Astrocyte (in vitro differentiated cells and primary cell): ENCODE measurements around the gene GPBP1. TPM values are rescaled to one million over a fixed set of nuclear protein-coding genes. Genes with fewer than 3 reads are reported as not detected.
A peak's percentile ranks its signal among the peaks of the same experiment; 100 is the strongest.
"Not testable (repeated sequence)": the region's sequence is repeated elsewhere in the genome, so short reads cannot be mapped to it uniquely, and the experiment has no call there.

ENCODE experiments used
- DNase-seq: peaks from one replicate; pipeline ENCODE4 v3.0.0-alpha.2; 2010; ENCODE audit warnings: low read depth
- FAIRE-seq: peaks from 2 replicates; lab custom pipeline; 2011; peaks lifted over from hg19 to GRCh38; lab: Jason Lieb, UNC
- H2AFZ ChIP-seq: 2 replicates; pipeline ENCODE4 v1.6.0; 2012; ENCODE audit warnings: low read depth, low read length, inconsistent platforms
- H3K27ac ChIP-seq: 2 replicates; pipeline ENCODE4 v1.5.1; 2011; ENCODE audit warnings: low read depth, low read length, inconsistent platforms
- H3K27me3 ChIP-seq: 2 replicates; pipeline ENCODE4 v1.6.0; 2011; ENCODE audit warnings: low read length, inconsistent platforms; ENCODE audit not compliant: insufficient read depth
- H3K36me3 ChIP-seq: 2 replicates; pipeline ENCODE4 v1.5.1; 2011; ENCODE audit warnings: low read length, inconsistent platforms; ENCODE audit not compliant: insufficient read depth
- H3K4me1 ChIP-seq: 2 replicates; pipeline ENCODE4 v1.5.1; 2011; ENCODE audit warnings: low read length, inconsistent platforms; ENCODE audit not compliant: insufficient read depth
- H3K4me2 ChIP-seq: 2 replicates; pipeline ENCODE4 v1.6.0; 2012; ENCODE audit warnings: low read length, inconsistent platforms
- H3K4me3 ChIP-seq: 2 replicates; pipeline ENCODE4 v1.5.1; 2011; ENCODE audit warnings: low read depth, mild to moderate bottlenecking, low read length, inconsistent platforms; ENCODE audit not compliant: insufficient read depth
- H3K79me2 ChIP-seq: 2 replicates; pipeline ENCODE4 v1.6.0; 2012; ENCODE audit warnings: mild to moderate bottlenecking, low read length, inconsistent platforms; ENCODE audit not compliant: insufficient read depth
- H3K9ac ChIP-seq: 2 replicates; pipeline ENCODE4 v1.6.0; 2012; ENCODE audit warnings: mild to moderate bottlenecking, low read length, inconsistent platforms
- H3K9me3 ChIP-seq: 2 replicates; pipeline ENCODE4 v1.5.1; 2012; ENCODE audit warnings: low read depth, mild to moderate bottlenecking, low read length, inconsistent platforms; ENCODE audit not compliant: insufficient read depth
- H4K20me1 ChIP-seq: 2 replicates; pipeline ENCODE4 v1.6.0; 2012; ENCODE audit warnings: low read length, inconsistent platforms; ENCODE audit not compliant: insufficient read depth
- H3K27ac Mint-ChIP-seq: one replicate; pipeline ENCODE4 v1.8.0; 2021; ENCODE audit warnings: mild to moderate bottlenecking, mixed read lengths; ENCODE audit not compliant: unreplicated experiment
- H3K27me3 Mint-ChIP-seq: one replicate; pipeline ENCODE4 v1.8.0; 2021; ENCODE audit warnings: low read depth, mixed read lengths; ENCODE audit not compliant: unreplicated experiment
- H3K36me3 Mint-ChIP-seq: one replicate; pipeline ENCODE4 v1.8.0; 2021; ENCODE audit warnings: low read depth, mixed read lengths; ENCODE audit not compliant: unreplicated experiment
- H3K4me1 Mint-ChIP-seq: one replicate; pipeline ENCODE4 v1.8.0; 2021; ENCODE audit warnings: low read depth, mixed read lengths; ENCODE audit not compliant: unreplicated experiment
- H3K4me3 Mint-ChIP-seq: one replicate; pipeline ENCODE4 v1.8.0; 2021; ENCODE audit warnings: mild to moderate bottlenecking, moderate library complexity, mixed read lengths; ENCODE audit not compliant: unreplicated experiment
- H3K9me3 Mint-ChIP-seq: one replicate; pipeline ENCODE4 v1.8.0; 2021; ENCODE audit warnings: mild to moderate bottlenecking, mixed read lengths; ENCODE audit not compliant: unreplicated experiment
- EZH2 ChIP-seq: IDR thresholded peaks from 2 replicates; pipeline ENCODE4 v1.6.1; 2012; ENCODE audit warnings: mild to moderate bottlenecking, low read length, inconsistent platforms; ENCODE audit not compliant: insufficient read depth
- total RNA-seq: library from RNA; stranded (reverse); gene quantifications from 2 replicates; pipeline ENCODE4 v1.2.1, GENCODE V29; 2021
- TF ChIP-seq, protein P1 (sequence below): IDR thresholded peaks from 2 replicates; pipeline ENCODE4 v1.5.1; 2011; ENCODE audit warnings: low read depth, mild to moderate bottlenecking, inconsistent platforms, low read length, moderate library complexity; ENCODE audit not compliant: insufficient read depth

The GPBP1 gene
- total RNA-seq, 1 donor from 2014 or later: 59.8 TPM

- DNase-seq: no peak
- Histone ChIP-seq H3K36me3 (no peaks in the 10 kb centered on the region), H2AFZ (no peak overlapping the region), H3K4me2 (no peak overlapping the region), H3K9me3 (no peaks in the 10 kb centered on the region), H3K9ac (no peak overlapping the region), H3K4me1 (no peaks in the 10 kb centered on the region), H3K4me3 (no peak overlapping the region), H3K79me2 (no peaks in the 10 kb centered on the region), H3K27ac (no peak overlapping the region), H3K27me3 (no peaks in the 10 kb centered on the region), H4K20me1 (no peaks in the 10 kb centered on the region)
- Mint-ChIP-seq H3K36me3 (no peaks in the 10 kb centered on the region), H3K9me3 (no peaks in the 10 kb centered on the region), H3K27me3 (no peaks in the 10 kb centered on the region), H3K4me3 (no peak overlapping the region), H3K27ac (no peak overlapping the region), H3K4me1 (peaks cover 3% of the 10 kb centered on the region)
- no peak for FAIRE-seq
- TF ChIP-seq, protein P1, sequence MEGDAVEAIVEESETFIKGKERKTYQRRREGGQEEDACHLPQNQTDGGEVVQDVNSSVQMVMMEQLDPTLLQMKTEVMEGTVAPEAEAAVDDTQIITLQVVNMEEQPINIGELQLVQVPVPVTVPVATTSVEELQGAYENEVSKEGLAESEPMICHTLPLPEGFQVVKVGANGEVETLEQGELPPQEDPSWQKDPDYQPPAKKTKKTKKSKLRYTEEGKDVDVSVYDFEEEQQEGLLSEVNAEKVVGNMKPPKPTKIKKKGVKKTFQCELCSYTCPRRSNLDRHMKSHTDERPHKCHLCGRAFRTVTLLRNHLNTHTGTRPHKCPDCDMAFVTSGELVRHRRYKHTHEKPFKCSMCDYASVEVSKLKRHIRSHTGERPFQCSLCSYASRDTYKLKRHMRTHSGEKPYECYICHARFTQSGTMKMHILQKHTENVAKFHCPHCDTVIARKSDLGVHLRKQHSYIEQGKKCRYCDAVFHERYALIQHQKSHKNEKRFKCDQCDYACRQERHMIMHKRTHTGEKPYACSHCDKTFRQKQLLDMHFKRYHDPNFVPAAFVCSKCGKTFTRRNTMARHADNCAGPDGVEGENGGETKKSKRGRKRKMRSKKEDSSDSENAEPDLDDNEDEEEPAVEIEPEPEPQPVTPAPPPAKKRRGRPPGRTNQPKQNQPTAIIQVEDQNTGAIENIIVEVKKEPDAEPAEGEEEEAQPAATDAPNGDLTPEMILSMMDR: no peak
- TF ChIP-seq EZH2: no peak
These were observed 6.7 kb upstream of the GPBP1 start for GRCh38 chr5:57167201-57167600.

DNA sequence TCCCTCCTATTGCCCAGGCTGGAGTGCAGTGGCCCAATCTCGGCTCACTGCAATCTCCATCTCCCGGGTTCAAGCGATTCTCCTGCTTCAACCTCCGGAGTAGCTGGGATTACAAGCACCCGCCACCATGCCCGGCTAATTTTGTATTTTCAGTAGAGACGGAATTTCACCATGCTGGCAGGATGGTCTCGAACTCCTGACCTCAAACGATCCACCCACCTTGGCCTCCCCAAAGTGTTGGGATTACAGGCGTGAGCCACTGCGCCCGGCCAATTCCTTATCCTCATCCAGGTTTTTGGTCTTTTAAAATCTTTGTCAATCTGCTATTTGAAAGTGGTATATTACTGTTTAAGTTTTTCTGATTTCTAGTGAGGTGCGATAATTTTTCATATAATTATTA lies 3.7 kb upstream of the GPBP1 start:
- not testable (repeated sequence) for H3K4me3 Mint-ChIP-seq, H3K27me3 Mint-ChIP-seq, H3K9me3 Mint-ChIP-seq, H3K36me3 ChIP-seq, H3K9me3 ChIP-seq, H3K4me3 ChIP-seq, H4K20me1 ChIP-seq, H3K36me3 Mint-ChIP-seq, FAIRE-seq, H3K27ac ChIP-seq, H3K27ac Mint-ChIP-seq, H3K9ac ChIP-seq, H3K27me3 ChIP-seq, H3K4me1 Mint-ChIP-seq, H2AFZ ChIP-seq, H3K4me2 ChIP-seq, DNase-seq, H3K4me1 ChIP-seq
- H3K79me2 ChIP-seq: peaks cover 12% of the 10 kb centered on the region

GRCh38 chr5:57171816-57172465 lies 1.9 kb upstream of the GPBP1 start:
- peaks cover 3% of the 10 kb centered on the region for H3K36me3 Mint-ChIP-seq
- H3K27ac ChIP-seq: peak overlapping the region; percentile 96
- peaks cover 24% of the 10 kb centered on the region for H4K20me1 ChIP-seq
- peak overlapping the region; percentile 84 for H3K4me3 ChIP-seq
- H3K4me3 Mint-ChIP-seq: peak overlapping the region; percentile 94
- no peaks in the 10 kb centered on the region for H3K9me3 ChIP-seq
- H3K4me2 ChIP-seq: peak overlapping the region; percentile 97
- H3K9ac ChIP-seq: peak overlapping the region; percentile 100
- peak overlapping the region; percentile 93 for H2AFZ ChIP-seq
- peaks cover 16% of the 10 kb centered on the region for H3K4me1 ChIP-seq
- peak overlapping the region; percentile 90 for H3K27ac Mint-ChIP-seq
- H3K79me2 ChIP-seq: peaks cover 30% of the 10 kb centered on the region
- FAIRE-seq (no peak), DNase-seq (no peak)
- no peaks in the 10 kb centered on the region for H3K27me3 Mint-ChIP-seq
- H3K4me1 Mint-ChIP-seq: peaks cover 3% of the 10 kb centered on the region
- TF ChIP-seq, protein P1: no peak
- no peak for TF ChIP-seq EZH2
- no peaks in the 10 kb centered on the region for H3K9me3 Mint-ChIP-seq
- no peaks in the 10 kb centered on the region for H3K36me3 ChIP-seq
- no peaks in the 10 kb centered on the region for H3K27me3 ChIP-seq
